Measurements from ENCODE around the gene CACNA2D2. TPM values are rescaled to one million over a fixed set of nuclear protein-coding genes. Genes with fewer than 3 reads are reported as not detected.

Gene CACNA2D2
- total and polyA plus RNA-seq, 4 donors = 28.2 to 111 (median 69.1) TPM

- Histone ChIP-seq H3K4me3 (no peak overlapping the region), H3K27ac (ENCODE audit: low read depth in 1 of 2, low read length in 1 of 2) (no peak overlapping the region), H3K9ac (ENCODE audit: insufficient read depth in 1 of 2, low read length in 2 of 2) (no peak overlapping the region), H3K4me1 (ENCODE audit: control insufficient read depth in 5 of 5, insufficient read depth in 5 of 5, low read length in 5 of 5) (peaks cover 0 to 3% (median 0%) of the 10 kb centered on the region in 5 donors), H3K36me3 (ENCODE audit: control insufficient read depth in 4 of 4, insufficient read depth in 4 of 4, low read length in 4 of 4) (no peaks in the 10 kb centered on the region), H3K9me3 (ENCODE audit: control insufficient read depth in 4 of 4, insufficient read depth in 3 of 4, low read length in 3 of 4) (no peaks in the 10 kb centered on the region), H3K27me3 (ENCODE audit: control insufficient read depth in 3 of 3, insufficient read depth in 3 of 3, low read length in 2 of 3) (no peaks in the 10 kb centered on the region)
- ATAC-seq (ENCODE audit: insufficient read depth, low FRiP score) = no peak
- TF ChIP-seq, protein P1, sequence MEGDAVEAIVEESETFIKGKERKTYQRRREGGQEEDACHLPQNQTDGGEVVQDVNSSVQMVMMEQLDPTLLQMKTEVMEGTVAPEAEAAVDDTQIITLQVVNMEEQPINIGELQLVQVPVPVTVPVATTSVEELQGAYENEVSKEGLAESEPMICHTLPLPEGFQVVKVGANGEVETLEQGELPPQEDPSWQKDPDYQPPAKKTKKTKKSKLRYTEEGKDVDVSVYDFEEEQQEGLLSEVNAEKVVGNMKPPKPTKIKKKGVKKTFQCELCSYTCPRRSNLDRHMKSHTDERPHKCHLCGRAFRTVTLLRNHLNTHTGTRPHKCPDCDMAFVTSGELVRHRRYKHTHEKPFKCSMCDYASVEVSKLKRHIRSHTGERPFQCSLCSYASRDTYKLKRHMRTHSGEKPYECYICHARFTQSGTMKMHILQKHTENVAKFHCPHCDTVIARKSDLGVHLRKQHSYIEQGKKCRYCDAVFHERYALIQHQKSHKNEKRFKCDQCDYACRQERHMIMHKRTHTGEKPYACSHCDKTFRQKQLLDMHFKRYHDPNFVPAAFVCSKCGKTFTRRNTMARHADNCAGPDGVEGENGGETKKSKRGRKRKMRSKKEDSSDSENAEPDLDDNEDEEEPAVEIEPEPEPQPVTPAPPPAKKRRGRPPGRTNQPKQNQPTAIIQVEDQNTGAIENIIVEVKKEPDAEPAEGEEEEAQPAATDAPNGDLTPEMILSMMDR (IDR thresholded peaks at IDR 0.05; ENCODE audit: control extremely low read depth, extremely low read depth) = no peak
- WGBS, 2 donors = 73 to 82% methylated on average over 9 of the region's 9 CpGs
- DNase-seq = no peak
These were observed 21.9 kb upstream of the CACNA2D2 start for GRCh38 chr3:50525191-50525910.

DNA sequence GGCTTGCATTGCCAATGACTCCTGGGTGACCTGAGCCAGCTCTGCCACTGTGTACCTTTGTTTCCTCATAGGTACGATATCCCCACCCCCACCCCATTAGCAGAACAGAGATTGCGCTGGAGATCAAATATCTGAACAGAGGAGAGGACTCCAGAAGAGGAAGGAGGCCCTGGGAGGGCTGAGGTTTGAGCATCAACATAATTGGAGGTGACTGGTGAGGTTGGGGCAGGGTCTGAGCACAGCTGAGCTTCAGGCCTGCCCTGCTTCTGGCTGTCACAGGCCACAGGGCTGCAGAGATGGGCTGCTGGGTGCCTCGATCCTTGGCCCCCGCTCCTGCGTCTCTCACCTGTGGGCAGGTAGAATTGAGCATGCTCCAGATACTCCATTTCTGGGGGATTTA lies 21.3 kb upstream of the CACNA2D2 start:
- WGBS, 2 donors = 82 to 89% methylated on average over 5 of the region's 5 CpGs
- Histone ChIP-seq H3K4me3 (no peak overlapping the region), H3K9ac (ENCODE audit: insufficient read depth in 1 of 2, low read length in 2 of 2) (no peak overlapping the region), H3K27me3 (ENCODE audit: control insufficient read depth in 3 of 3, insufficient read depth in 3 of 3, low read length in 2 of 3) (no peaks in the 10 kb centered on the region), H3K27ac (ENCODE audit: low read depth in 1 of 2, low read length in 1 of 2) (no peak overlapping the region), H3K9me3 (ENCODE audit: control insufficient read depth in 4 of 4, insufficient read depth in 3 of 4, low read length in 3 of 4) (no peaks in the 10 kb centered on the region), H3K36me3 (ENCODE audit: control insufficient read depth in 4 of 4, insufficient read depth in 4 of 4, low read length in 4 of 4) (no peaks in the 10 kb centered on the region), H3K4me1 (ENCODE audit: control insufficient read depth in 5 of 5, insufficient read depth in 5 of 5, low read length in 5 of 5) (no peaks in the 10 kb centered on the region)
- ATAC-seq (ENCODE audit: insufficient read depth, low FRiP score) = no peak
- TF ChIP-seq, protein P1 (IDR thresholded peaks at IDR 0.05; ENCODE audit: control extremely low read depth, extremely low read depth) = no peak
- no peak for DNase-seq

GRCh38 chr3:50523279-50523811 lies 19.9 kb upstream of the CACNA2D2 start:
- no peak overlapping the region for H3K27ac ChIP-seq (ENCODE audit: low read depth in 1 of 2, low read length in 1 of 2)
- no peak for DNase-seq
- H3K36me3 ChIP-seq (ENCODE audit: control insufficient read depth in 4 of 4, insufficient read depth in 4 of 4, low read length in 4 of 4) = no peaks in the 10 kb centered on the region
- no peak overlapping the region for H3K9ac ChIP-seq (ENCODE audit: insufficient read depth in 1 of 2, low read length in 2 of 2)
- H3K4me1 ChIP-seq (ENCODE audit: control insufficient read depth in 5 of 5, insufficient read depth in 5 of 5, low read length in 5 of 5) = no peaks in the 10 kb centered on the region
- TF ChIP-seq, protein P1 (IDR thresholded peaks at IDR 0.05; ENCODE audit: control extremely low read depth, extremely low read depth) = no peak
- 82 to 83% methylated on average over 9 of the region's 9 CpGs for WGBS, 2 donors
- no peaks in the 10 kb centered on the region for H3K9me3 ChIP-seq (ENCODE audit: control insufficient read depth in 4 of 4, insufficient read depth in 3 of 4, low read length in 3 of 4)
- no peaks in the 10 kb centered on the region for H3K27me3 ChIP-seq (ENCODE audit: control insufficient read depth in 3 of 3, insufficient read depth in 3 of 3, low read length in 2 of 3)
- no peak for ATAC-seq (ENCODE audit: insufficient read depth, low FRiP score)
- H3K4me3 ChIP-seq = no peak overlapping the region

Measured in lung (tissue), 12 donors.